HEK293 (cell line): Measurements from ENCODE around the gene CLASRP.

ENCODE experiments used
- CTCF ChIP-seq: fragments of 450-650 bp; formaldehyde crosslinking; IDR thresholded peaks from 2 replicates; pipeline ENCODE4 v1.5.1; 2016; ENCODE audit warnings: missing biosample characterization, missing genetic modification characterization
- HOXA7 ChIP-seq: sonication (generic); formaldehyde crosslinking; IDR thresholded peaks from 2 replicates; pipeline ENCODE4 v1.8.1; 2022; ENCODE audit warnings: missing genetic modification reagents, borderline replicate concordance
- INSM2 ChIP-seq: fragments of 450-650 bp; formaldehyde crosslinking; IDR thresholded peaks from 2 replicates; pipeline ENCODE4 v1.5.1; 2016; ENCODE audit warnings: missing biosample characterization, missing genetic modification characterization
- KLF1 ChIP-seq: fragments of 450-650 bp; formaldehyde crosslinking; IDR thresholded peaks from 2 replicates; pipeline ENCODE4 v1.5.1; 2016; ENCODE audit warnings: missing biosample characterization, missing genetic modification characterization
- KLF17 ChIP-seq: fragments of 450-650 bp; formaldehyde crosslinking; IDR thresholded peaks from 2 replicates; pipeline ENCODE4 v1.5.1; 2016; ENCODE audit warnings: missing biosample characterization, missing genetic modification characterization
- YY1 ChIP-seq: fragments of 450-650 bp; formaldehyde crosslinking; IDR thresholded peaks from 2 replicates; pipeline ENCODE4 v1.5.1; 2018; ENCODE audit warnings: missing biosample characterization, missing genetic modification characterization
- ZNF121 ChIP-seq: fragments of 450-650 bp; formaldehyde crosslinking; IDR thresholded peaks from 2 replicates; pipeline ENCODE4 v1.5.1; 2016; ENCODE audit warnings: missing biosample characterization, missing genetic modification characterization
- ZNF26 ChIP-seq: fragments of 450-650 bp; formaldehyde crosslinking; IDR thresholded peaks from 2 replicates; pipeline ENCODE4 v1.5.1; 2016; ENCODE audit warnings: missing biosample characterization, missing genetic modification characterization
- ZNF266 ChIP-seq: fragments of 450-650 bp; formaldehyde crosslinking; IDR thresholded peaks from 2 replicates; pipeline ENCODE4 v1.5.1; 2016; ENCODE audit warnings: missing biosample characterization, missing genetic modification characterization, low read depth
- ZNF354C ChIP-seq: fragments of 450-650 bp; formaldehyde crosslinking; IDR thresholded peaks from 2 replicates; pipeline ENCODE4 v1.5.1; 2016; ENCODE audit warnings: missing biosample characterization, missing genetic modification characterization, low read depth, borderline replicate concordance
- ZNF416 ChIP-seq: fragments of 450-650 bp; formaldehyde crosslinking; IDR thresholded peaks from 2 replicates; pipeline ENCODE4 v1.5.1; 2016; ENCODE audit warnings: missing biosample characterization, missing genetic modification characterization
- ZNF747 ChIP-seq: fragments of 450-650 bp; formaldehyde crosslinking; IDR thresholded peaks from 2 replicates; pipeline ENCODE4 v1.5.1; 2016; ENCODE audit warnings: missing biosample characterization, missing genetic modification characterization
- ZNF837 ChIP-seq: fragments of 450-650 bp; formaldehyde crosslinking; IDR thresholded peaks from 2 replicates; pipeline ENCODE4 v1.5.1; 2016; ENCODE audit warnings: missing biosample characterization, missing genetic modification characterization
- ZSCAN30 ChIP-seq: fragments of 450-650 bp; IDR thresholded peaks from 2 replicates; pipeline ENCODE4 v1.5.1; 2018; ENCODE audit warnings: missing biosample characterization, mild to moderate bottlenecking, missing genetic modification characterization, moderate library complexity

- no peak for TF ChIP-seq CTCF (tag by site-specific recombination)
- no peak for TF ChIP-seq ZNF266
- no peak for TF ChIP-seq YY1 (tag by site-specific recombination)
- TF ChIP-seq KLF17: no peak
- no peak for TF ChIP-seq ZNF747 (tag by site-specific recombination)
- TF ChIP-seq ZNF121 (tag by site-specific recombination): no peak
- TF ChIP-seq HOXA7: no peak
- TF ChIP-seq ZNF26 (tag by site-specific recombination): no peak
- TF ChIP-seq KLF1 (tag by site-specific recombination): peak; percentile 77
- no peak for TF ChIP-seq ZNF837 (tag by site-specific recombination)
- no peak for TF ChIP-seq ZSCAN30 (tag by site-specific recombination)
- TF ChIP-seq INSM2: no peak
- no peak for TF ChIP-seq ZNF354C (tag by site-specific recombination)
- no peak for TF ChIP-seq ZNF416
Observed at GRCh38 chr19:45113628-45114027, 74.8 kb downstream of the CLASRP start.
